Measurements from ENCODE around the gene MKRN3. TPM values are rescaled to one million over a fixed set of nuclear protein-coding genes. Genes with fewer than 3 reads are reported as not detected.
A peak's percentile ranks its signal among the peaks of the same experiment; 100 is the strongest.

Gene MKRN3
- total RNA-seq (2021; ENCODE audit: unreplicated experiment) (7.9 TPM), Bru-seq, nascent RNA (percentile 60 among the genes with signal in this experiment), BruChase-seq, experiment 1, labeled RNA remaining after a 2-hour chase (percentile 66 among the genes with signal in this experiment), BruChase-seq, experiment 2, labeled RNA remaining after a 6-hour chase (percentile 57 among the genes with signal in this experiment)
- polyA plus RNA-seq (2012; ENCODE audit: insufficient read length), result 1.3 TPM
- long read RNA-seq, partial matches to known transcripts, result 0 of 8 reads
- long read RNA-seq, other reads (novel, unspliced or antisense), result 5 of 8 reads

DNA sequence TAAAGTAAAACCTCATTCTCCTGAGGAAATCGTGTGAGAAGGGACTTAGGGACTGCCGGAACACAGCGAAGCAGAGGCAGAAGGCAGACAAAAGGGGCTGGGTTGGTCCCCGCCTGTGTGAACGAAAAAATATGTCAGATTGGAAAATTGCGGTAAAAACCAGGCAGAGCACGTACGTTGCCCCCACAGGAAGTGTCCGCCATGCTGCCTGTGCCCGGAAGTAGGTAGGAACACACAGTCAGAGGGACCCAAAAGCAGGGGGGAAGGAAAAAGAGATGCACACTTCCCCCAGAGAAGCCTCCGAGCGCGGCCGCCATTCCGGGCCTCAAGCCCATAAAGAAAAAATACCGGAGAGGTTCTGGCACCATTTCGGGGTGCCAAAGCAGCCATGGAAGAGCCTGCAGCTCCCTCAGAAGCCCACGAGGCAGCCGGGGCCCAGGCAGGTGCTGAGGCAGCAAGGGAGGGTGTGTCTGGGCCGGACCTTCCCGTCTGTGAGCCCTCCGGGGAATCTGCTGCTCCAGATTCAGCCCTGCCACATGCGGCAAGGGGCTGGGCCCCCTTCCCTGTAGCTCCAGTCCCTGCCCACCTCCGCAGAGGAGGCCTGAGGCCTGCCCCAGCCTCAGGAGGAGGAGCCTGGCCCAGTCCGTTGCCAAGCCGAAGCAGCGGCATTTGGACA is at the start of gene MKRN3:
TSS of gene MKRN3 (plus strand) at position 280 of the 676 bp plus-strand sequence. CDS start at position 389, 109 bp downstream.
- intact Hi-C loops (cut with micrococcal nuclease; ENCODE audit: unreplicated experiment), result loop anchor here (10.0 kb wide), 1 partner anchor 71 kb away; no protein-coding TSS in a partner anchor
- BruUV-seq (replicated peaks), result no TSS peak
- no peak for TF ChIP-seq CTCF (IDR thresholded peaks at IDR 0.05)
- no peak for TF ChIP-seq TCF7L2 (IDR thresholded peaks at IDR 0.05; ENCODE audit: low read depth, low read length)
- TF ChIP-seq POLR2AphosphoS5 (IDR thresholded peaks at IDR 0.05; ENCODE audit: low read depth, low read length), result peak; percentile 90
- TF ChIP-seq SIN3A (IDR thresholded peaks at IDR 0.05; ENCODE audit: borderline replicate concordance, insufficient read depth, low read depth, low read length), result peak; percentile 57; the same call in 1 of the 2 replicates
- peak; percentile 66 for DNase-seq (ENCODE audit: low read depth, low spot score)
- Histone ChIP-seq H3K4me1 (ENCODE audit: control insufficient read depth, insufficient read depth, low read length) (peaks cover 8% of the 10 kb centered on the region; the same call in 1 of the 2 replicates), H3K27ac (ENCODE audit: low read length) (peak within 1 kb of the TSS; percentile 95), H3K9me3 (ENCODE audit: control insufficient read depth, insufficient read depth, low read depth, low read length) (no peaks in the 10 kb centered on the region), H3K27me3 (ENCODE audit: control insufficient read depth, insufficient read depth, low read length) (no peaks in the 10 kb centered on the region), H3K4me3 (ENCODE audit: low read depth in 2 of 2, low read length in 2 of 2) (peak within 1 kb of the TSS; percentile 86 to 92), H3K36me3 (ENCODE audit: control insufficient read depth, insufficient read depth, low read length) (peaks cover 10% of the 10 kb centered on the region)
- ChIA-PET CTCF (no interaction called here), POLR2A (no interaction called here)
- in situ Hi-C loops (cut with HindIII; ENCODE audit: low pct_unique_long_range_greater_than_20kb, low sequenced_read_pairs), result no loop called here
- peak; percentile 87 for ATAC-seq

GRCh38 chr15:23516866-23517265 is 48.6 kb upstream of the MKRN3 start:
- in situ Hi-C loops (cut with HindIII; ENCODE audit: low pct_unique_long_range_greater_than_20kb, low sequenced_read_pairs), result no loop called here
- TF ChIP-seq SIN3A (IDR thresholded peaks at IDR 0.05; ENCODE audit: borderline replicate concordance, insufficient read depth, low read depth, low read length), result no peak
- no peak for TF ChIP-seq POLR2AphosphoS5 (IDR thresholded peaks at IDR 0.05; ENCODE audit: low read depth, low read length)
- TF ChIP-seq CTCF (IDR thresholded peaks at IDR 0.05), result no peak
- no peak for TF ChIP-seq TCF7L2 (IDR thresholded peaks at IDR 0.05; ENCODE audit: low read depth, low read length)
- TF ChIP-seq REST (IDR thresholded peaks at IDR 0.05; ENCODE audit: insufficient read depth in 1 of 2, low read depth in 2 of 2, low read length in 1 of 2), result no peak
- CTCF ChIA-PET, result no interaction called here
- no peak for DNase-seq (ENCODE audit: low read depth, low spot score)
- Histone ChIP-seq H3K27me3 (ENCODE audit: control insufficient read depth, insufficient read depth, low read length) (no peaks in the 10 kb centered on the region), H3K36me3 (ENCODE audit: control insufficient read depth, insufficient read depth, low read length) (no peaks in the 10 kb centered on the region), H3K4me3 (ENCODE audit: low read depth in 2 of 2, low read length in 2 of 2) (no peak overlapping the region), H3K27ac (ENCODE audit: low read length) (no peak overlapping the region), H3K4me1 (ENCODE audit: control insufficient read depth, insufficient read depth, low read length) (no peaks in the 10 kb centered on the region), H3K9me3 (ENCODE audit: control insufficient read depth, insufficient read depth, low read depth, low read length) (no peaks in the 10 kb centered on the region)
- ATAC-seq, result no peak
- intact Hi-C loops (cut with micrococcal nuclease; ENCODE audit: unreplicated experiment), result no loop called here
- POLR2A ChIA-PET, result no interaction called here
- BruUV-seq (replicated peaks), result no TSS peak

Measured in Panc1 (cell line).